ENCODE data around the gene ZNF217.
"Not testable (repeated sequence)": the region's sequence is repeated elsewhere in the genome, so short reads cannot be mapped to it uniquely, and the experiment has no call there.

DNA sequence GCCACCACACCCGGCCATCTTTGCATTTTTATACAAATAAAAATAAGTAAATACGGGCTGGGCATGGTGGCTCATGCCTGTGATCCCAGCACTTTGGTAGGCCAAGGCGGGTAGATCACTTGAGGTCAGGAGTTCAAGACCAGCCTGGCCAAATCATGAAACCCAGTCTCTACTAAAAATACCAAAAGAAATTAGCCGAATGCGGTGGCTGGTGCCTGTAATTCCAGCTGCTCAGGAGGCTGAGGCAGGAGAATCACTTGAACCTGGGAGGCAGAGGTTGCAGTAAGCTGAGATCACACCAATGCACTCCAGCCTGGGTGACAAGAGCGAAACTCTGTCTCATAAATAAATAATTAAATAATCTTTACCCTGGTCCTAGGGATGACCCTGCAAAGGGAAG is 22.9 kb upstream of the ZNF217 start:
- TF ChIP-seq, protein P1, sequence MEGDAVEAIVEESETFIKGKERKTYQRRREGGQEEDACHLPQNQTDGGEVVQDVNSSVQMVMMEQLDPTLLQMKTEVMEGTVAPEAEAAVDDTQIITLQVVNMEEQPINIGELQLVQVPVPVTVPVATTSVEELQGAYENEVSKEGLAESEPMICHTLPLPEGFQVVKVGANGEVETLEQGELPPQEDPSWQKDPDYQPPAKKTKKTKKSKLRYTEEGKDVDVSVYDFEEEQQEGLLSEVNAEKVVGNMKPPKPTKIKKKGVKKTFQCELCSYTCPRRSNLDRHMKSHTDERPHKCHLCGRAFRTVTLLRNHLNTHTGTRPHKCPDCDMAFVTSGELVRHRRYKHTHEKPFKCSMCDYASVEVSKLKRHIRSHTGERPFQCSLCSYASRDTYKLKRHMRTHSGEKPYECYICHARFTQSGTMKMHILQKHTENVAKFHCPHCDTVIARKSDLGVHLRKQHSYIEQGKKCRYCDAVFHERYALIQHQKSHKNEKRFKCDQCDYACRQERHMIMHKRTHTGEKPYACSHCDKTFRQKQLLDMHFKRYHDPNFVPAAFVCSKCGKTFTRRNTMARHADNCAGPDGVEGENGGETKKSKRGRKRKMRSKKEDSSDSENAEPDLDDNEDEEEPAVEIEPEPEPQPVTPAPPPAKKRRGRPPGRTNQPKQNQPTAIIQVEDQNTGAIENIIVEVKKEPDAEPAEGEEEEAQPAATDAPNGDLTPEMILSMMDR (conservative IDR thresholded peaks at IDR 0.05 in 1 of 2, IDR thresholded peaks at IDR 0.05 in 1 of 2; ENCODE audit: low read depth in 1 of 2, low read length in 2 of 2): not testable (repeated sequence)
- not testable (repeated sequence) for TF ChIP-seq EZH2 (IDR thresholded peaks at IDR 0.05; ENCODE audit: low read length, missing control alignments)

All from fibroblast of lung (primary cell).